Measurements from ENCODE around the gene COL25A1.
"Not testable (repeated sequence)": the region's sequence is repeated elsewhere in the genome, so short reads cannot be mapped to it uniquely, and the experiment has no call there.

COL25A1 gene

GRCh38 chr4:108941904-108942430, 360.5 kb downstream of the COL25A1 start:
- no peak for DNase-seq

- DNase-seq, result no peak
Observed at GRCh38 chr4:108940634-108941033, 361.8 kb downstream of the COL25A1 start.

GRCh38 chr4:108940149-108940548, 362.3 kb downstream of the COL25A1 start:
- no peak for DNase-seq

GRCh38 chr4:108937066-108937465, 365.4 kb downstream of the COL25A1 start:
- no peak for DNase-seq

GRCh38 chr4:108933925-108934324, 368.5 kb downstream of the COL25A1 start:
- not testable (repeated sequence) for DNase-seq

- DNase-seq, result no peak
Observed at GRCh38 chr4:108933046-108933445, 369.4 kb downstream of the COL25A1 start.

- DNase-seq, result no peak
Observed at GRCh38 chr4:108931926-108932325, 370.5 kb downstream of the COL25A1 start.

- no peak for DNase-seq
Observed at GRCh38 chr4:108930186-108930585, 372.3 kb downstream of the COL25A1 start.

GRCh38 chr4:108926781-108927180, 375.7 kb downstream of the COL25A1 start:
- no peak for DNase-seq

- DNase-seq, result no peak
Observed at GRCh38 chr4:108926061-108926460, 376.4 kb downstream of the COL25A1 start.

- no peak for DNase-seq
Observed at GRCh38 chr4:108922191-108922590, 380.3 kb downstream of the COL25A1 start.

- no peak for DNase-seq
Observed at GRCh38 chr4:108920395-108921087, 381.9 kb downstream of the COL25A1 start.

GRCh38 chr4:108919226-108919893, 383.1 kb downstream of the COL25A1 start:
- DNase-seq, result no peak

GRCh38 chr4:108917255-108917654, 385.2 kb downstream of the COL25A1 start:
- no peak for DNase-seq

GRCh38 chr4:108916638-108917037, 385.8 kb downstream of the COL25A1 start:
- DNase-seq, result no peak

GRCh38 chr4:108906866-108907367, 395.5 kb downstream of the COL25A1 start:
- no peak for DNase-seq

GRCh38 chr4:108906006-108906405, 396.5 kb downstream of the COL25A1 start:
- no peak for DNase-seq

GRCh38 chr4:108903464-108904221, 398.8 kb downstream of the COL25A1 start:
- no peak for DNase-seq

- DNase-seq, result no peak
Observed at GRCh38 chr4:108902769-108903168, 399.7 kb downstream of the COL25A1 start.

- no peak for DNase-seq
Observed at GRCh38 chr4:108901291-108901690, 401.2 kb downstream of the COL25A1 start.

GRCh38 chr4:108900018-108900580, 402.4 kb downstream of the COL25A1 start:
- DNase-seq, result no peak

GRCh38 chr4:108893468-108893867, 409.0 kb downstream of the COL25A1 start:
- no peak for DNase-seq
